HG03064 (cell line): Measurements from ENCODE around the gene LRRC4C.
A peak's percentile ranks its signal among the peaks of the same experiment; 100 is the strongest.

Source experiments
- ATAC-seq: cut with Tn5 transposase; IDR thresholded peaks from one replicate; pipeline ENCODE4 v1.9.1; 2021; ENCODE audit warnings: low read depth; ENCODE audit not compliant: unreplicated experiment

Gene LRRC4C

DNA sequence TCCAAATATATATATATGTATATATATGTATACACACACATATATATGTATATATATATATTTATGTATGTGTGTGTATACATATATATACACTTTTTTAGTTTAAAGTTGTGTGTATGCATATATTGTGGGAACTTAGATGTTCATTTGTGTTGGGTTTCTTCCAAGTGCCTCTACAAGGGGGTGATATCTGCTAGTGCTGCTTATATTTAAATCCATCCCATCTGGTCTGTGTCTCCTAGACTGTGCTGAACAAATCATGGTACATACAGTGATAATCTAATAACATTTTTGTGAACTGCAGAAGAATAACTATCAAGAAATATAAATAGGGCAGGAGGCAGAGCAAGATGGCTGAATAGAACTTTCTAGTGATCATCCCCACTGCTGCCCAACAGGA lies 696.4 kb downstream of the LRRC4C start:
- no peak for ATAC-seq

DNA sequence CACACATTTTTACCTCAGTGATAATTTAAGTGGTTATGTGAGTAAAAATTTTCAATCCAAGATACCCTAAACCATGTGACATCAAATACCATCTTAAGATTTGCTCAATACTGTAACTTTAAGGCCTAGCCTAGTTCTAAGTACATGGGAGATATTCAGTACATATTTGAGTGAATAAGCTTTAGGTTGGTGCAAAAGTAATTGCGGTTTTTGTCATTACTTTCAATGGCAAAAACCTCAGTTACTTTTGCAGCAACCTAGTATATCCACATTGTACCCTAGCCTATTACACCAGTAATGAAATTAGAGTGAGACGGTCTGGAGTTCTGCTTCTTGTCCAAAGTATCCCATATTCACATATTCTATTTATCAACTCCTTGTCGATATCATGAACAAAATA lies 700.1 kb downstream of the LRRC4C start:
- ATAC-seq: no peak

DNA sequence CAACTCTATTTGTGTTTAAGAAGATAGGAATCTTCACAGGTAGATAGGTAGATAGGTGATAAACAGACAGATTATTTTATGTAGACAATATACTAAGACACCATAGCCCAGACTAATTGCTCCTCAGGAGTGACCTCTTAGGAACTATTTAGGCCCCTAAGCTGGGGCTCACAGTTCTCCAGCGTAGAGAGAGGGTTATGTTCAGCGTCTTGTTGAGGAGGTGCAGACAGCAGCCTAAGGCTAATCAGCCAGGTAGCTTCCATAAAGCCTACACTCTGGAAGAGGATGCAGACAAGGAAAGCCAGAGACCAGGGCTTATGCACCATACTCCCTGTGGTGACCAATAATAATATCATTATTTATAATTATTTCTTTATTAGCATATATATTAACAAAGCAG lies 705.2 kb downstream of the LRRC4C start:
- ATAC-seq: no peak

DNA sequence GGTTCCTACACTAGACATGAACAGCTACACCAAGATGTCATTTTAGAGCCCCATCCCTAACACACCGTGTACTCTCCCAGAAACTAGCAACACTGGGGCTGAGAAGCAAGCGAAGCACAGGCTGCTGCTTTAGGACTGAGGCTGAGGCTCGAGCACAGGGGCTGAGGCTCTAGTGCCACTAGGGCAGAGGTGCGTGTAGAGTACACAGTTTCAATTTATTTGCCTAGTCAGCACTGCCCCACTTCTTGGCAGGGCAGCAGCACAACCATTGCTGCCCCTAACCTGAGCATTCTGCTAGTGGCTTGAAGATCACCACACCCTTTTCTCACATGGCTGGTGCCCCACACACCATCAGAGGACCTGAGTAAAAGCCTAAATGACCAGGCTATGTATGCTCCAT lies 713.2 kb downstream of the LRRC4C start:
- no peak for ATAC-seq

GRCh38 chr11:40732132-40732531 lies 727.3 kb downstream of the LRRC4C start:
- no peak for ATAC-seq

GRCh38 chr11:40722179-40722795 lies 737.2 kb downstream of the LRRC4C start:
- ATAC-seq: no peak

GRCh38 chr11:40716344-40717130 lies 742.9 kb downstream of the LRRC4C start:
- no peak for ATAC-seq

DNA sequence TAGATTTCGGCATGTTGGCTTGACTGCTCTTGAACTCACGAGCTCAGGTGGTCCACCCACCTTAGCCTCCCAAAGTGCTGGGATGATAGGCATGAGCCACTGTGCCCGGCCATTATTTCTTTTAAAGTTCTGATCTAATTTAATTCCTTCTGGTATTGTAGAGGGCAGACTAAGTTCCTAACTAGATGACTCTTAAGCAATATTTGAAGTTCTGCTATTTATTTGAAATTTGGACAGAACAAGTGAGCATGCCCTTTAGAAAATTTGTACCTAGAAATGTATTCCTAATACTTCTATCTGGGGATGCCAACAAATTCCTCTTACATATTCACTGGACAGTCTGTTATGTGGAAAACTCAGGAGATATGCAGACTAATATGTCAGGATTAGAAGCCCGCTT lies 746.4 kb downstream of the LRRC4C start:
- ATAC-seq: no peak

DNA sequence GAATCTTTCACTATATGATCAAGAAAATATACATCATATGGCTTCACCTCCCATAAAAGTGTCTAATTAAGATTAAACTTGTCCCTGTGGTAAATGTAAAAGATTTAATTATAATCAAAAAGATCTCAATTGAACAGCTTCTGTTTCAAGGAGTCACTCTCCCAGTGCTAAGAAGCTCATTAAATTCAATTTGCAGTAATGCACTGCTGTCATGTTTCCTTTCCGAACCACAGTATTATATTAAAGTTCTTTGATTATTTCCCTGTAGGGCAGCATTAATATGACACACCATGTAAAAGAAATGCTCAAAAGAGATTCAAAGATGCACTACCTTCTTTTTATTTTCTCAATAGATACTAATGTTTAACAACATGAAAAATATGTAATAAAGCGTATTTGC lies 758.4 kb downstream of the LRRC4C start:
- ATAC-seq: no peak

GRCh38 chr11:40689823-40690222 lies 769.6 kb downstream of the LRRC4C start:
- ATAC-seq: no peak

DNA sequence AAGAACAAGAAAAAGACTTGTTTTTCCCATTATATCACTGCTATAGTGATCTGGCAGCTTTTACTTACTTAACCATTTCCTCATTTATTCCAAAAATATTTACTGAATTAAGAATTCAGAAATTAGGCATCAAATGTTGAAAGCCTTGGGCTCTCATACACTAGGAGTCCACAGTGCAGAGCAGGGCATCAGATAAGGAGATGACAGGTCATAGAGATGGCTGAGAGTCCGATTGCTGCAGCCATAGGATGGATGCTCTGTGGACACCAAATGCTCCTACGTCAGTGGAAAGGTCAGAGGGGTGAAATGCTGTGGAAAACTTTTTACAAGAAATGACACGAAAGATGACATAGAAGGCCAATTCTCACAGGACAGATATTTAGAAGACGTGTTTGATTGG lies 771.1 kb downstream of the LRRC4C start:
- ATAC-seq: no peak

- no peak for ATAC-seq
Observed at GRCh38 chr11:40686765-40687164, 772.7 kb downstream of the LRRC4C start.

DNA sequence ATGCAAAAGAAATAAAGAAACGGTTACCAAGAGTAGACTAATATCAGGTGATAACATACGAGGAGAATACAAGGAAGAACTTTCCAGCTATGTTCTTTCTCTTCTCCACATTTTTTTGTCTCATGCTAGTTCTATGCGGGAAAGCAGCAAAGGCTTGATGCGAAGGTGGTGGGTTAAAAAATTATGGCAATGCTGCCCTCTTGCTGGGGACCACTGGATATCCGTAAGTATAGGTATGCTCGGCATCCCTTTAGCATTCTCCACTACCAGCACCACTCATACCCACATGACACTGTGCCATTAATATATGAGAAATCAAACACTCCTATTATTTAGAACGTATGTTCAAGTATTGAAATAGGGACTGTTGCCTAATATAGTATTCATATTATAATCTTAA lies 776.4 kb downstream of the LRRC4C start:
- no peak for ATAC-seq

DNA sequence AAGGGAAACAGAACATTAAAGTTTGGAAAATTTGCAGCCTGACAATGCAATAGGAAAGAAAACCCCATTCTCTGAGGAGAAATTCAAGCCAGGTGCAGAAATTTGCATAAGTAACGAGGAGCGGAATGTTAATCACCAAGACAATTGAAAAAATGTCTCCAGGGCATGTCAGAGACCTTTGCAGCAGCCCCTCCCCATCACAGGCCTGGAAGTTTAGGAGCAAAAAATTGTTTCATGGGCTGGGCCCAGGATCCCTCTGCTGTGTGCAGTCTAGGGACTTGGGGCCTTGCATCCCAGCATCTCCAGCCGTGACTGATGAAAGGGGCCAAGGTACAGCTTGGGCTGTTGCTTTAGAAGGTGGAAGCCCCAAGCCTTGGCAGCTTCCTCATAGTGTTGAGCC lies 780.2 kb downstream of the LRRC4C start:
- ATAC-seq: no peak

DNA sequence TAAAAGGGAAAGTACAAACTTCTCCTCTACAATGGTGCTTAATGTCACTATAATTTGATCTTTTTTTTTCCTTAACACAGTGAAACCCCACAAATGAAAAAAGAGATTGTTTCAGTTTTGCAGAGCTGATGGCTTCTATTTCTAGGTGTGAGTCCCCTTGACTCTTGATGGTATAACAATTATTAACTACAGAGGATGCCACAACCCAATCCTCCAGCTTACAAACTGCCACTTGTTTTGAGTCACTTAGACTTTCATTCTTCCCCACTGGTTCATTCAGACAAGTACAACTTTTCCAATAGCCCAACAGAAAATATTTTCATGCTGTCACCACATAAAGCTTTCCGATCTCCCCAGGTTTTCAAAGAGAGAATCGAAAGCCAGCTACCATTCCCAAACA lies 812.2 kb downstream of the LRRC4C start:
- peak; percentile 76 for ATAC-seq

GRCh38 chr11:40642284-40642683 lies 817.2 kb downstream of the LRRC4C start:
- ATAC-seq: no peak

- no peak for ATAC-seq
Observed at GRCh38 chr11:40619654-40620053, 839.8 kb downstream of the LRRC4C start.

GRCh38 chr11:40606800-40607199 lies 852.7 kb downstream of the LRRC4C start:
- ATAC-seq: no peak

GRCh38 chr11:40602866-40603552 lies 856.4 kb downstream of the LRRC4C start:
- no peak for ATAC-seq

DNA sequence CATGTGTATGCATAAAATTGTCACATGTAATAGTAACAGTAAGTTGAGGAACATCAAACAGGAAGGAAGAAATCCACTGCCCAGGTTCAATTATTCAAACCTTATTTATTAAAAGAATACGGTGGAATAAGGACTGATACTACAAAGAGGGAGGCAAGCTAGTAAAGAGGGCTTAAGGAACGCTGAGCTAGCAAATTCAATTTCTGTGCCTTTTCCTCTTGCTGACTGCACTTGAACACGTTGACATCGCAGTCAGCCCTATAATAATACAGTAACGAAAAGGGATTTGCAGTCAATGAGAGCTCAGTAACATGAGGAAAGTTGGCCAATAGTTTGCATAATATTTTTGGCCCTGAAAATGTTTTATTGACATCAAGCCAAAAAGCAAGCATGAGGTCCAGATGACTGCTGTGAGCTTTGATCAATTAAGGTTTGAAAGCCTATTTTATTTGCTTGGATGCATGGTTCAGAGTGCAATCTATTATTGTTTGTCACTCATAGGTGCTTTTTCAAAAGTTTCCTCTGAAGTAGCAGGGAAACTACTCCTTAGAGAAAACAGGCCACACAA lies 861.8 kb downstream of the LRRC4C start:
- ATAC-seq: no peak

DNA sequence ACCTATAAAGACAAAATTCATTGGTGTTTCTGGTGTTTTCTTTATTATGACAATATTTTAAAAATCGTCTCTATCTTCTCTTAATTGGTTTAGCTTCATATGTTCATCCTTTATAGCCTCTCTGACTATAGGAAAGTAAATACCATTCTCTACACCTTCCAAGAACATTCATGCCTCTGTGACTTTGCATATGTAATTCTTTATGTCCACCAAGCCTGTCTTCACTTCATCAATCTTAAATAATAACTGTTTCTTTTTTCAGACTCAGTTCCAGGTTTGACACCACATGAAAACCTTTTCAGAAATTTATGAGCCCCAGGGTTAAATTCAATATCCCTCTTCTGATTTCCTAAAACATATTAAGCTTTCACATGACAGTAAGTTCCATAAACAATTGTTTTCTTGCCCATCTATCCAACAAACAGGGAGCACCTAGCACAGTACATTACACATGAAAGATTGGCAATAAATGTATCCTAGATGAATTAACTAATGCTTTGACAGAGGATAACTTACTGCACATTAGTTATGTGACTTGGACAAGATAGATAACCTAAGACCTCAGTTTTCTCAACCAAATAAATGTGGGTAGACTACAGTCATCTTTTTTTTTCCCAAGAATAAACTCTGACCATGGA lies 886.1 kb downstream of the LRRC4C start:
- ATAC-seq: no peak
